DND-41 (cell line): Measurements from ENCODE around the gene LPGAT1.

Experiments
- ATAC-seq: fragments of 200-7000 bp; cut with Tn5 transposase; 3 replicates; pipeline ENCODE4 v1.9.1; 2021; ENCODE audit warnings: low read depth; ENCODE audit not compliant: insufficient read depth
- DNase-seq: peaks from one replicate; pipeline ENCODE4 v3.0.0-alpha.2; 2020
- H2AFZ ChIP-seq: 2 replicates; pipeline ENCODE4 v1.6.0; 2012; ENCODE audit warnings: low read depth, low read length
- H3K27ac ChIP-seq: 2 replicates; pipeline ENCODE4 v1.5.1; 2012; ENCODE audit warnings: low read length, inconsistent platforms
- H3K27me3 ChIP-seq: fragments of 200-600 bp; sonication (generic); 2 replicates; pipeline ENCODE4 v1.6.0; 2012; ENCODE audit warnings: low read length, mild to moderate bottlenecking, inconsistent platforms; ENCODE audit not compliant: insufficient read depth, poor library complexity
- H3K36me3 ChIP-seq: 2 replicates; pipeline ENCODE4 v1.5.1; 2012; ENCODE audit warnings: low read length, inconsistent platforms; ENCODE audit not compliant: insufficient read depth
- H3K4me1 ChIP-seq: 2 replicates; pipeline ENCODE4 v1.5.1; 2012; ENCODE audit warnings: mild to moderate bottlenecking, low read length; ENCODE audit not compliant: insufficient read depth
- H3K4me2 ChIP-seq: 2 replicates; pipeline ENCODE4 v1.6.0; 2012; ENCODE audit warnings: mild to moderate bottlenecking, moderate library complexity, low read length, inconsistent platforms; ENCODE audit not compliant: insufficient read depth
- H3K4me3 ChIP-seq, 2 experiments: fragments of 200-600 bp in 1 of 2; shearing (Covaris generic) in 1 of 2; 2 replicates each; pipeline ENCODE4 v1.5.1; 2012 to 2016; ENCODE audit warnings: inconsistent platforms in 2 of 2, low read length in 2 of 2, mild to moderate bottlenecking in 2 of 2, low read depth in 1 of 2, moderate library complexity in 1 of 2
- H3K79me2 ChIP-seq: 2 replicates; pipeline ENCODE4 v1.6.0; 2012; ENCODE audit warnings: low read length, inconsistent platforms; ENCODE audit not compliant: insufficient read depth
- H3K9ac ChIP-seq: 2 replicates; pipeline ENCODE4 v1.6.0; 2012; ENCODE audit warnings: low read depth, mild to moderate bottlenecking, inconsistent platforms, low read length, moderate library complexity
- H3K9me3 ChIP-seq: 2 replicates; pipeline ENCODE4 v1.5.1; 2012; ENCODE audit warnings: low read length, moderate library complexity, mild to moderate bottlenecking, inconsistent platforms; ENCODE audit not compliant: insufficient read depth, severe bottlenecking
- H4K20me1 ChIP-seq: 2 replicates; pipeline ENCODE4 v1.6.0; 2012; ENCODE audit warnings: low read length; ENCODE audit not compliant: insufficient read depth
- CTCF ChIP-seq: IDR thresholded peaks from 2 replicates; pipeline ENCODE4 v1.5.1; 2012; ENCODE audit warnings: borderline replicate concordance, low read length, moderate library complexity, mild to moderate bottlenecking; ENCODE audit not compliant: poor library complexity, severe bottlenecking; ENCODE audit errors: extremely low read depth
- EZH2 ChIP-seq: IDR thresholded peaks from 3 replicates; pipeline ENCODE4 v1.6.1; 2012; ENCODE audit warnings: borderline replicate concordance, low read depth, mild to moderate bottlenecking, moderate library complexity, low read length, inconsistent platforms; ENCODE audit not compliant: severe bottlenecking

LPGAT1 gene

DNA sequence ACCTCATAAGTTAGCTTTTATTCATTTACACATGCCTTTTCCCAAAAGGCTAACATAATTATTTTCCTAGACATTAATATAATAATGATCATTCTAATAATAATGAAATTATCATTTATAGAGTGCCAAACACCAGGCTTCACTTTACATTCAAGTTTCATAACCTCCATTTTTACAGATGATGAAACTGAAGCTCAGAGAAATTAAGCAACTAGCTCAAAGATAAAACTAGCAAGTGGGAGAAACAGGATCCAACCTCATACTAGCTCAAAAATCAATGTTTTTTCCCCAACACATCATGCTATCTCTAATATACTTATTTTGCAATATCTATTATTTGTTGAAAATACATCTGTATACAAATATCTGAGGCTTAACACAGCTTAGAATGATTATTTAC lies 14.0 kb downstream of the LPGAT1 start:
- Histone ChIP-seq H3K27ac (no peak overlapping the region), H3K9ac (no peak overlapping the region), H3K79me2 (no peaks in the 10 kb centered on the region), H3K9me3 (no peaks in the 10 kb centered on the region), H3K36me3 (peaks cover 21% of the 10 kb centered on the region; the same call in 1 of the 2 replicates), H3K4me3 (no peak overlapping the region), H3K4me2 (no peak overlapping the region), H3K4me1 (no peaks in the 10 kb centered on the region), H3K27me3 (no peaks in the 10 kb centered on the region), H4K20me1 (no peaks in the 10 kb centered on the region), H2AFZ (no peak overlapping the region)
- TF ChIP-seq CTCF (no peak), EZH2 (no peak)
- no peak for ATAC-seq
- no peak for DNase-seq

DNA sequence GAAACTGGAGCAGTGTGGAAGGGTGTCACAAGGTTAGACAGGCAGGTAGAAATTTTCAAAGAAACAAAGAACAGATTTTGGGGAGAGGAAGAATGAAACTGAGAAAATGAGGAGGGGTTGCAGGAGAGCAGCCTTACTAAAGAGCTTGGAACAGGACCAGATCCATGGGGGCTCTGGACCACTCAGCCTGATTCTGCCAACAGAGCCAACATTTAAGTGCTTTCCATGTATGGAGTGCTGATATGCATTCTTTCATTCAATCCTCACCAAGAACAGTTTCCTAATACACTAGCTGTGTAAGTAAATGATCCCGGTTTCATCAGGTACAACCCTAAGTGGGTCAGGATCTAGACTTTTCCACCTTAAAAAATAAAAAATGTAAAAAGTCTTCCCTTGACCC lies 16.2 kb downstream of the LPGAT1 start:
- H3K27ac ChIP-seq: no peak overlapping the region
- H3K36me3 ChIP-seq: peaks cover 21% of the 10 kb centered on the region; the same call in 1 of the 2 replicates

DNA sequence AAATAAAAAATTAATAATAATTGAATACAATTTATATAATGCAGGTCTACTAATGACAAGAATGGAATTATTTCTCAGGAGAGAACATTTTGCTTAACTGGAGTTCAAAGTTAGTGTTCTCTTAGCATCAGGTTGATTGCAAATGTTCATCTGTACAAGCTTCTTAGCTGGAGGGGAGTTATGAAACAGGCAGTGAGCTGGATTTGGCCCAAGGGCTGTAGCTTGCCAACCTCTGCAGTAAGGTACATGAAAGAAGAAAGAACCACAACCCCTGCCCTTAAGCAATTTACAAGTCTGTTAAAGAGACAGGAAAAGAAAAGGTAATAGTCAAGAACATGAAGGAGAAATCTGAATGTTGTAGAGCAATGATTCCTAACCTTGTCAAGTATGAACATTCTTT lies 17.0 kb downstream of the LPGAT1 start:
- Histone ChIP-seq H2AFZ (no peak overlapping the region), H3K4me2 (no peak overlapping the region), H4K20me1 (no peaks in the 10 kb centered on the region), H3K4me3 (no peak overlapping the region), H3K4me1 (no peaks in the 10 kb centered on the region), H3K27ac (no peak overlapping the region), H3K27me3 (no peaks in the 10 kb centered on the region), H3K79me2 (no peaks in the 10 kb centered on the region), H3K9me3 (no peaks in the 10 kb centered on the region), H3K36me3 (peaks cover 15% of the 10 kb centered on the region; the same call in 1 of the 2 replicates), H3K9ac (no peak overlapping the region)
- ATAC-seq (no peak), DNase-seq (no peak)
- TF ChIP-seq CTCF (no peak), EZH2 (no peak)

More for the DNA sequence above, 16.2 kb downstream of the LPGAT1 start:
- no peak overlapping the region for H3K4me3 ChIP-seq
- no peaks in the 10 kb centered on the region for H3K27me3 ChIP-seq
- H4K20me1 ChIP-seq: no peaks in the 10 kb centered on the region
- H3K79me2 ChIP-seq: no peaks in the 10 kb centered on the region
- H3K4me2 ChIP-seq: no peak overlapping the region
- no peaks in the 10 kb centered on the region for H3K4me1 ChIP-seq
- H2AFZ ChIP-seq: no peak overlapping the region
- ATAC-seq (no peak), DNase-seq (no peak)
- no peak for TF ChIP-seq EZH2
- TF ChIP-seq CTCF: no peak
- H3K9ac ChIP-seq: no peak overlapping the region
- no peaks in the 10 kb centered on the region for H3K9me3 ChIP-seq

GRCh38 chr1:211812584-211812983 lies 18.0 kb downstream of the LPGAT1 start:
- H3K36me3 ChIP-seq: peaks cover 7% of the 10 kb centered on the region; the same call in 1 of the 2 replicates
- H2AFZ ChIP-seq: no peak overlapping the region
- no peaks in the 10 kb centered on the region for H3K4me1 ChIP-seq
- TF ChIP-seq CTCF (no peak), EZH2 (no peak)
- no peaks in the 10 kb centered on the region for H3K27me3 ChIP-seq
- no peak overlapping the region for H3K4me2 ChIP-seq
- DNase-seq (no peak), ATAC-seq (no peak)
- H3K27ac ChIP-seq: no peak overlapping the region
- no peak overlapping the region for H3K9ac ChIP-seq
- no peak overlapping the region for H3K4me3 ChIP-seq
- H3K9me3 ChIP-seq: no peaks in the 10 kb centered on the region
- no peaks in the 10 kb centered on the region for H4K20me1 ChIP-seq
- no peaks in the 10 kb centered on the region for H3K79me2 ChIP-seq
